GM18505 (cell line): ENCODE results near the gene AMFR.

Experiments used
- ATAC-seq: cut with Tn5 transposase; IDR thresholded peaks from one replicate; pipeline ENCODE4 v1.9.1; 2021; ENCODE audit not compliant: unreplicated experiment
- POLR2A ChIP-seq: IDR thresholded peaks from 4 replicates; pipeline ENCODE4 v1.6.1; 2011; ENCODE audit warnings: borderline replicate concordance; ENCODE audit not compliant: insufficient read depth, insufficient read length; ENCODE audit errors: extremely low read depth

AMFR gene

DNA sequence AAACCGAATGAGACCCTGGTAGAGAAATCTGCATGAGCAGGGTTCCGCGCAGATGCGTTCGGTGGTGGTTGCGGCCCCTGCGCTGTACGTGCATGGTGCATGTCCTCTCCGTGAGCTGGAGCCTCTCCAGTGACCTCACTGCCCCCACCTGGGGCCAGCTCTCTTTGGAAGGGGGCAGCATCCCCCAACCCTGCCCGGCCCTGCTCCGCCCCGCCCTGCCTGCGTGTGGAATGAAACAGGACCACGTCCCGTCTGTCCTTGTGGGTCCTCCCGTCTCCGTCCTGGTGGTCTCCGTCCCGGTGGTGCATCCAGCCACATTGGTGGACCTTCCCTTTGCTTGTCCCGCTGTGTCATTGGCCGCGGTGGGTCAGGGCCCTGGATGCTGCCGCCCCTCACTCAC, 84.9 kb downstream of the AMFR start:
- no peak for ATAC-seq
- TF ChIP-seq POLR2A: no peak

DNA sequence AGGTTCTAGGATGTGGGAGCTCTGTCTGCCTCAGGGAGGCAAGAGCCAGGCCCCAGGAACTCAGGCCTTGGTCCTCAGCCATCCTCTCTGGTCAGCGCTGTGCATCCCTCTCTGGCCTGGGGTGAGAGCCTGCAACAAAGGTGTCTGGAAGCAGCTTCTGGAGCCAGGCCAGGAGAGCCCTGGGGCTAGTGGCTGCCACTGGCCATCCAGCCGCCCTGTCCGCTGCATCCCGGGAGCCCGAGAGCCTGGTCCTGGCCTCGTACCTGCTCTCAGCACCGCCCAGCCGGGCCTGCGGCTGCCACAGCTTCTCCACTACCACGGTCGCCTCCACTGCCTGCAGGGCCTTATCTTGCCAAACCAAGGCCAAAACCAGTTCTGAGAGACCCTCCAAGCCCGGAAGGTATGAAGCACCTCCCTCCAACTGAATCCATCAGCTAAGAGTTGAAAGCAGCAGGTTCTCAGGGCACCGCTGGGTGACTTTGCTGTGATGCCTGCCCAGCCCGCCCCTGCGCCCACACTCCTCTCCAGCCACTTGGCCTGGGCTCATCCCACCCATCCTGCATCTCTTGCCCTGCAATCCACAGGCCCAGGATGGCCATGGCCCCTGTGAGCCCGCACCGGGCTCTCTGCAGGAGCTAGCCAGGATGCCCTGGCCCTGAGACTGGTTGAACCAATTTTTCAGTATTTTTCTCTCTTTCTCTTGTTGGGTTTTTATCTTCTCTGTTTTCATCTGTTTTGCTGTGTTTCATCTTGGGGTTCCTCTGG, 85.7 kb downstream of the AMFR start:
- TF ChIP-seq POLR2A: no peak
- no peak for ATAC-seq

DNA sequence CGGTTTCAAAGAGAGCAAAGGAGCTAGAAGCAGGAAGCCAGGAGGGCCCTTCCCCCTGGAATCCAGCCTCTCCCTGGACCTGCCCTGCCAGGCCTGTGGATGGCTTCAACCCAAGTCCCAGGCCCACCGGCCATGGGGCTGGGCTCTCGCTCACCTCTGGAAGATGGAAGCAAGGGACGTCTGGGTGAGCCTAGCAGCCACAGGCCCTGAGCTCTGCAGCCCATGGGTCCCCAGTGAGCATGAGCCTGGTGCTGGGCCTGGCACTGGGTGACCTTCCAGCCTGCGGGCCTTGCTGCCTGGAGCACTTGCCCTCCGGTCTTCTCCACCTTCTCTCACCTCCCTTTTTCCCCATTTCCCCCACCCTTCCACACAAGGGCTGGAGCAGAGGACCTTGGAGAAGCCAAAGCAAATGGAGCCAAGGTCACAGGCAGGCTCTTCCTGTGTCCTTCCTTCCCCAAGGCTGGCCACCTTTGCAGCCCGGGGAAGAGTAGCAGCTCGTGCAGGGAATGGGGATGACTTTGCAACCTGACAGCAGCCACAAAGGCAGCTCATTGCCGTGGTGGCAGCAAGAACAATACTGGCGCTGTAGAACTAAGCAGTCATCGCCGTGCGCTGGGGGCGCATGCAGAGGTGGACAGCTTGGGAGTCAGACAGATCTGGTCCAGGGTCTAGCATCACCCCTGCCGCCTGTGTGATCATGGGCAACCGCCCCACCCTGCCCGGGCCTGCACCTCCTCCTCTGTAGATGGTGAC, 86.6 kb downstream of the AMFR start:
- no peak for ATAC-seq
- no peak for TF ChIP-seq POLR2A

DNA sequence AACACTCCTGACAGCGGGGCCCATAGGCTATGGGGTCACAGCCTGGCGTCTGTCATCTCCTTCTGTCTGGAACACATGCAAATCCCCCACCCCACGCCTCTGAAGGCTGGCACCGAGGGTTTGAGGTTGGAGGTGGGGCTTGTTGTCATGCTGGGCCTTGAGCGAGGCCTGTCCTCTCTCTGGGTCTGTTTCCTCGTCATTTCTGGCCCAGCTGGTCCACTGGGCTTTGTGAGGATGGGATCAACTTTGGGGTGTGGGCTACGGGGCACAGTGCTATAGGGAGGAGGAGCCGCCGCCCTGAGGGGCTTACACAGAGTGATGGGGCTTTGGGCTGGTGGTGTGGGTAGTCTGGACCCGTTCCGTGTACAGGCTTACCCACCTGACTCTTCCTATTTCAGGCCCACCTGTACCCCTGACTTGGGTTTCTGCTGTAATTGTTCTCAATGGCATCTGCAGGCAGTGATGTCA, 87.5 kb downstream of the AMFR start:
- no peak for ATAC-seq
- no peak for TF ChIP-seq POLR2A

DNA sequence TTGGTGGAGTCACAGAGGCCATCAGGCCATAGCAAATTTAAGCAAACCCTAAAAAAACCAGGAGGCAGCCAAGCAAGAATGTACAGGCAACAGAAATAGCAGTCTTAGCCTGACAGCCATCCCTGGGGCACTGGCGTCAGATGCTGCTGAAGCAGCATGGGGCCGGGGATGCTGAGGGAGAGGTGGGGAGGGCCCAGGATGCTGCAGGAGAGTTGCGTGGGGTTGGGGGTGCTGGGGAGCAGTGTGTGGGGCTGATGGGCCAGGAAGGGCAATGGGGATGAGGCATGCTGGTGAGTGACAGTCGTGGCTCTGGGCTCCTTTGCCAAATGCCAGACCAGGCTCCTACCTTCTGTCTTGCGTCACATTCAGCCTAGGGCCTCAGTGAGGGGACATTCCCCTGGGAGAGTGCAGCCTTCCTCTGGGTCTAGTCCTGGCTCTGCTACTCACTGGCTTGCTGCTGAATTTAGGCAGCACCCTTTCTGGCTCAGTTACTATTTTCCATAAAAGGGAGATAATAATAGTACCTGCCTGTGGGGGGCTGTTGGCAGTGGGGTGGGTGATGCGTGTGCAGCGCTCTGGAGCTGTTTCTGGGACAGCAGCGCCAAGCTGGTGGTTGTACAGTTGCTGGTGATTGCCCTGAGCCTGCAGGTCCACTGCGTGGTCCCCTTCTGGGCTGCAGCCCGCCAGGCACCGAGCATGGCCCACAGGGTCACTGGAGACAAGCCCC, 88.1 kb downstream of the AMFR start:
- no peak for TF ChIP-seq POLR2A
- no peak for ATAC-seq

DNA sequence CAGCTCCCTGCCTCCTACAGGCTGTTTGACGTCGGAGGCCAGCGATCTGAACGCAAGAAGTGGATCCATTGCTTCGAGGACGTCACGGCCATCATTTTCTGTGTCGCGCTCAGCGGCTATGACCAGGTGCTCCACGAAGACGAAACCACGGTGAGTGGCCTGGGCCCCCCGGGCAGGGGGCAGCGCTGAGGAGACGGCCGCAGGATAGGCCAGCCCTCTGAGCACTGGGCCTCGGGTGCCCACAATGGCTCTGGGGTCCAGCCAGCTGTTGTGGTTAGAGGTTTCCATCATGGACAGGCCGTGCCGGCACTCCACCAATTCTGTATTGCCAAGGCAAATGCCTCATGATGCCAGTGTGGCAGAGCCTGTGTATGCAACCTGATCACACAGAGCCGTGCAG, 88.6 kb downstream of the AMFR start:
- no peak for ATAC-seq
- TF ChIP-seq POLR2A: no peak

DNA sequence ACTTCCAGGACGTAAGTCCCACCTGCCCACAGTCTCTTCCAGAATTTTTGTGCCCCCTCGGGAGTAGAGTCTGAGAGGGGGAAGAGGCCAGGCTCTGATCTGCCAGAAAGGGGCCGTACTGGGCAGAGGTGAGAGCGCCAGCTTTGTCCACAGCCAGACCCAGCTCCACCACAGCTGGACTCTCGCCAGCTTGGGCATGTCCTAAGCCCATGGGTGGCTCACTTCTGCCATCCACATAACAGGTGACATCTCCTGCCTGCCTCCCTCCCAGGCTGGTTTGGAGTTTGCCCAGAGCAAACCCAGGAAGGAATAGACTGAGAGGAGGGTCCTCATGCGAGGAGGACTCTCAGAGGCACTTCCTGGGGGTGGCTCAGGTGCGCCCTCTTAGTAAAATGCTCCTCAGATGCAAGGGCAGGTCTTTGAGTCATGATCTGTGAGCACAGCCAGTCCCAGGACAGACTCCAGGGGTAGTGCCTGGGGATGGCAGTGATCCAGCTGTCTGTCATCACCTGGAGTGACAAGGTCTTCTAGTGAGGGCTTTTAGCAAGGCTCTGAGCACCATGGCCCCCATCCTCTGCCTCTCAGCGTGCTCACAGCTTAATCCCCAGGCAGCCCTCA, 89.2 kb downstream of the AMFR start:
- no peak for ATAC-seq
- no peak for TF ChIP-seq POLR2A

DNA sequence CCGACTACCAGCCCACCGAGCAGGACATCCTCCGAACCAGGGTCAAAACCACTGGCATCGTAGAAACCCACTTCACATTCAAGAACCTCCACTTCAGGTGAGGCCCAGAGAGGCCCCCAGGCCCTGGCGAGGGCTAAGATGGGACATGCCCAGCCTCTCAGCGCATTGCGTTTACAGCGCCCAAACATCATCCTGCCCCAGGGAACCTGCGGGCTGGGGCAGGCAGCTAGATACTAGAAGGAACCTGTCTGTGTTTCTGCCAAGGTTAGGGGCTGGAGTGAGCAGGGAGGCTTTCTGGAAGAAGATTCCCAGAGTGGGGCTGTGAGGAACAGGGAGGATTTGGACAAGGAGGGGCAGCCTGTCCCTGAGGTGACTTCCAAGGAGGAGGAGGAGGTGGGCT, 90.6 kb downstream of the AMFR start:
- TF ChIP-seq POLR2A: no peak
- no peak for ATAC-seq

DNA sequence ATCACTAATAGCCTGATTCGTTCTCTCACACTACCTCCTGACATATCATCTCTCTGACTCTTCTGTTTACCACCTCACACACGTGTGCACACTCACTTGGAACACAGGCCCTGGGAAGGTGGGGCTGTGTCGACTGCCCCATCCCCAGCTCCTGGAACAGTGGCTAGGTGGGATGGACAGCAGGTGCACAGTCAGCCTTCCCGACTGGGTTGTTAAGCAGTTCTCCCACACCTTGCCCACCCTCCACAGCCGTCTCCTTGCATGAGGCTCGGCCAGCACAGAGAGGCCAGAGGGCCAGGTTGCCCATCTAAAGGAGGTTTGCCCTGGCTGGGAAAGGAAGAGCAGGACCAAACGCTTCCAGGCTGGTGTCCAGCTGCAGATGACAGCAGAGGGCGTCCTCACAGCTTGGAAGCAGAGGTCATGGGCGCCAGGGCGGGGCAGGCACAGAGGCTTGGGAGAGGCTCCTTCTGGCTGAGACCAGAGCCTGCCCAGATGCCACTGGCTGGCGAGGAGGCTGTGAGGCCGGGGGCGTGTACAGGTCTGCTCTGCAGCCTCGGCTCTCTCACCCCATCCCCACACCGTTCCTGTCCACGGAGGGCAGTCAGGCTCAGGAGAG, 92.8 kb downstream of the AMFR start:
- no peak for TF ChIP-seq POLR2A
- ATAC-seq: no peak

DNA sequence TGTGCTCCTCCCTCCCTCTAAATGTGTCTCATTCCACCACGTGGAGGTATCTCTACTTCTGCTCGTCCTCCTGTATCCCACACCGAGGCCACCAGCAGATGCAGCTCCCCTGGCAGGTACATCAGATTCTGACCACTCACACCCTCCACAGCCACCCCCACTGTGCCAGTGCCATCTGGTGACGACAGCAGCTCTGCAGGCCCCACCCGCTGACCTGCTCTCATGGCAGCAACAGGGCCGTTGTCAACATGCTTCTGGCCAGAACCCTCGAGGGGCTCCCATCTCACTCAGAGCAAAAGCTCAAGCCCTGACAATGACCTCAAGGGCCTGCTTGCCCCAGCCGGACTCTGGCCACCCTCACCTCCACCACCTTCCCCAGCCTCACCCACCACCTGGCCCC, 93.4 kb downstream of the AMFR start:
- no peak for TF ChIP-seq POLR2A
- no peak for ATAC-seq

DNA sequence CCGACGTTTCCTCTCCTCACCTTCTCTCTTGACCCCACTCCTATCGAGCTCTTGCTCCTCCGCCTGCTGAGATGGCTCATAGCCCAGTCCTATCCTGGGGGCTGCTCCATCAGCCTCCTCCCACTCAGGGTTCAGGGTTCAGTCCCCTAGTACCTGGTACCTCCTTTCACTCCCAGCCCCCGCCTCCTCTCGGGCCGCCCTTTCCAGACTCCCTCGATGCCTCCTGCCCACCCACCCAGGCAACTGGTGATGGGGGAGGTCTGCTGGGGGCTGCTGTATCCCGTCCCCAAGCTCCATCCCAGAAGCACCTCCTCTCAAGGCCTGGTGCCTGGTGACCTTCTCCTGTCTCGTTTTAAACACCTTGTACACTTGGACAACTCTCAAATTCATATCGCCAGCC, 93.9 kb downstream of the AMFR start:
- TF ChIP-seq POLR2A: no peak
- no peak for ATAC-seq

DNA sequence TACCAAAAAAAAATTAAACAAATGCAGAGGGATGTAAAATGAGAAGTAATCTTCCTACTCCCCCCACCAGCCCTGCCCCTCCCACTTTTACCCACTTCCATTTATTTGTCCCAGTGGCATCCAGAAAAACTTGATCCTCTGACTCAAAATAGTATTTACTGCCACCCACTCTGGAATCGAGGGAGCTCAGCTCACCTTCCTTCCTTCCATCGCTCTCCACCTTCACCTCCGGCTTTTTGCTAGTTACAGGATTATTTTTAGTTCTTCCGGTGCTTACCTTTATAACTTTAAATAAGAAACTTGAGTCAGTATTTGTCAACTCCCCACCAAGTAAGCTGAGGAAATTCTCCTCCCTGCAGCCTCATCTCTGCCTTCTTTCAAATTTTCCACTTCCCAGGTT, 94.9 kb downstream of the AMFR start:
- ATAC-seq: no peak
- no peak for TF ChIP-seq POLR2A

DNA sequence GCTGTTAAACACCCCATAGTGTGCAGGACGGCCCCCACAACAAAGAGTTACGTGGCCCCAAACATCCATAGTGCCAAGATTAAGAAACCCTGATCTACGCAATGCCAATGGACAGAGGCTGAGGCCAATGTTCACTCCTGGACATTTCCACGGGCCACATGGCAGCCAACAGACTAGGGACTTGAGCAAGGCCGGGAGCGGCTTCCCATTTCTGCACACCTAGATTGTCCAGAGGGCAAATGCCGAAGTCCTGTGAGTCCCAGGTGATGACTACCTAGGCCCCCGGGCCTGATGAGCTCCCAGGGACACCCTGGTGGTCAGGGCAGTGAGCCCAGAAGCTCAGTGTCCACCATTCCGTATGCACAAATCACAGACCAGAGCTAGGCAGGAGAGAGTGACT, 95.5 kb downstream of the AMFR start:
- TF ChIP-seq POLR2A: no peak
- ATAC-seq: no peak
